ENCODE data around the gene TASP1.

- no peak for TF ChIP-seq CTCF (IDR thresholded peaks at IDR 0.05)
- TF ChIP-seq POLR2AphosphoS5 (IDR thresholded peaks at IDR 0.05; ENCODE audit: low read depth, low read length): no peak
- TF ChIP-seq SIN3A (IDR thresholded peaks at IDR 0.05; ENCODE audit: borderline replicate concordance, insufficient read depth, low read depth, low read length): no peak
- no peak for TF ChIP-seq REST (IDR thresholded peaks at IDR 0.05; ENCODE audit: insufficient read depth in 1 of 2, low read depth in 2 of 2, low read length in 1 of 2)
- TF ChIP-seq TCF7L2 (IDR thresholded peaks at IDR 0.05; ENCODE audit: low read depth, low read length): no peak
Observed at GRCh38 chr20:13659288-13659687, 20.6 kb upstream of the TASP1 start.

Data from Panc1 (cell line).